ENCODE measurements around the gene POLR3G.

POLR3G gene

DNA sequence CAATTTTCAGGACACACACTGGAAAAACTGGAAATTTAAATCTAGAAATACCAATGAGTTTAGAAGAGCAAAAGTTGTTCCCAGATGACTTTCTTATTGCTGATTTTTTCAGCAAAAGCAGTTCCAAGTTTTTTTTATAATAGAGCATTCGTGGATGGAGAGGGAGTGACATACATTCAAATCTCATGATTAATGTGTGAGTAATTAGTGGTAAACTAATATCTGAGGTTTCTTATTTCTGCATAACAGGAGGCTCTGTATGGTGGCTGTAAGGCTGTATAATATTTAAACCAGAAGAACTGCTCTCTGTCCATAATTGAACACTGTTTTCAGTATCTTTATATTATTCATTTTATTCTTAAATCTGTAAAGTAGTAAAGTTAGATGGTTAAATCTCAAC lies 28.9 kb downstream of the POLR3G start:
- in situ Hi-C loops (cut with HindIII; ENCODE audit: low sequenced_read_pairs): no loop called here

DNA sequence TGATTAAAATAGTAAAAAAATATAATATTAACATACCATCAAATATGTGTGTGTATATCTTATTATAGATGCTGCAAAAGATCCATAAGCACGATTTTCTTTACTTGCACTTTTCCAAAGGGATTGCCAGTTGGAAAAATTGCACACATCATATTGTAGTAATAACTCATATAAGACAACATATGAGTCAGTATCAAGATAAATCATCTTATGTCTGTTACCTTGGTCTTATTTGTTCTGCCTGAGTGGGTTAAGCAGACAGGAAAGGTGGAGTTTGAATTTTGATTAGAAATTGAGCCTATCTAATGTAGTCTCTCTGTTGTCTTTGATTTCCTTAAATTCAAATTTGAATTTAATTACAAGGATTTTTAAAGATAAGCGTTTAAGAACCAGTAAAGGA lies 30.1 kb downstream of the POLR3G start:
- in situ Hi-C loops (cut with HindIII; ENCODE audit: low sequenced_read_pairs): no loop called here

DNA sequence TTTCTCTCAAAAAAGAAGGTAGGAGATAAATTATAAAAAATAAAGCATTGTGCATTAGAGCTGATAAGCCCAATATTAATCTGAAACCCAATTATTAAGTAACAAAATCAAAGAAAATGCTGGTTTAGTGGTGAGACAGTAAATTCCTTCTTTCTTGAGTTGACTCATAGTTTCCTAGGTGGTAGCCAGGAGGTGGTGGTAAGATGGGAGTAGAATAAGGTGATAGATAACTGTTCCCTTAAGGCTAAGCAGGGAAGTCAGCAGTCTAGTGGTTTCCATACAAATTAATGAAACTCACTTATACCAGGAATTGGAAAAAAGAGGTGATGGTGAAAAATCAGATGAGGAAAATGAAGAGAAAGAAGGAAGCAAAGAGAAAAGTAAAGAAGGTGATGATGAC lies 31.6 kb downstream of the POLR3G start:
- in situ Hi-C loops (cut with HindIII; ENCODE audit: low sequenced_read_pairs): no loop called here

DNA sequence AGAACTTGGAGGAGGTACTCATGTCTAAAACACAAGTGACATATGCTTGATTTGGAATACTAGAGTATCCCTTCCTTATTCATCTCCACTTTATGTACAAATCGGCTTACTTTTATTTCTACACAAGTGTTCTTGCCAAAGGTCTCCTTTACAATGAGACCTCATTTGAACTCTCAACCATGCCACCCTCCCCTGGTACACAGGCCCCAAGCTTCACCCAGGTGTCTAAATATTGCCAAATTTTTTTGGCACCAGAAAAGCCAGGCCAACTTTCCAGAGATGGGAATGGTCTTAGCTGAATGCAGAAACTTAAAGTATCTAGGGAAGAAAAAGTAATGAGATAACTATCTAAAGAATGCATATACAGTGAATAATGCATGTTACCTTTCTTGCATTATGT lies 35.8 kb downstream of the POLR3G start:
- in situ Hi-C loops (cut with HindIII; ENCODE audit: low sequenced_read_pairs): no loop called here

DNA sequence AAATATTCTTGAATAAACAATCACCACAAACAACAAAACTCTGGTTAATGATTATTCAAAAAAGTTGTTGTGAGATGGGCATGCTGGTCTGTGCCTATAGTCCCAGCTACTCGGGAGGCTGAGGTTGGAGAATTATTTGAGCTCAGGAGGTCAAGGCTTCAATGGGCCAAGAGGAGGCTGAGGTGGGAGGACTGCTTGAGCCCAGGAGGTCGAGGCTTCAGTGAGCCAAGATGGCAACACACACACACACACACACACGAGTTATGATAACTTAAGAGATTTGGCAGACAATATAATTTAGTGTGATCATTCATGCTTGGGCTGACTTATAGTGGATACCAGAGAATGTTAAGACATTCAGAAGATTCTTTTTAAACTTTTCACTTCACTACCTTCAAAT lies 39.9 kb downstream of the POLR3G start:
- in situ Hi-C loops (cut with HindIII; ENCODE audit: low sequenced_read_pairs): no loop called here

DNA sequence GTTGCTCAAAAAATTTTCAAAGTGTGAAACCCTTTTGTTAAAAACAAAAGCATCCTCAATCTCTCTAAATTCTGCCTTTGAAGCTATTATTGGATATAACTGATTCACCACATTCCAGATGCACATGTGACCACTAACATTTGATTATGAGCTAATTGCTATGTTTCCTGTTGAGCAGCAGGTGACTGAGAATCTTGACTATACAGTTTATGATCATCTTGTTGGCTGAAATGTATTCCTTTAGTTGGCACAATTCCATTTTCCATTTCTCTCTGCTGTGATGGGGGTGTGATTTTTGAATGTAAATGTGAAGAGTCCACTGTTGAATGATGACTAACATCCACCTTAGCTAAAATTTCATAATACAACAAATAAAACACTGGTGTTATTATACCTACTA lies 44.0 kb downstream of the POLR3G start:
- in situ Hi-C loops (cut with HindIII; ENCODE audit: low sequenced_read_pairs): no loop called here

DNA sequence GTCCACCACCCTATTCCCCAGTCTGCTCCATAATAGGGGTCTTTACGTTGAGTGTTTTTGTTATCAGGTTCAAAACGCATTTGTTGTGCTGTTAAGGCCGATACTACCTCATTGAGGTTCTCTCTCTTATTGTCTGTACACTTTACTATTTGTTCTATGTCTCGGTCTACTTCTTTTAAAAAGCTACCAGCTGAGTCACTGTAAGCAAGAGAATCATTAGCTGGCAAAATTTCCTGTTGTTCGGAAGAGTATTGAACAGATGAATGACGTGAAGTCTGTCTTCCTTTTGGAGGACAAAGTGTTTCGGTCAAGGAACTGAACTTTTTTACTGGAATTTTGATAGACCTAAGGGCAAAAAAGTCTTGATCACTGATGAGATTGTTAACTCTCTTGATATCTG lies 44.4 kb downstream of the POLR3G start:
- in situ Hi-C loops (cut with HindIII; ENCODE audit: low sequenced_read_pairs): no loop called here

DNA sequence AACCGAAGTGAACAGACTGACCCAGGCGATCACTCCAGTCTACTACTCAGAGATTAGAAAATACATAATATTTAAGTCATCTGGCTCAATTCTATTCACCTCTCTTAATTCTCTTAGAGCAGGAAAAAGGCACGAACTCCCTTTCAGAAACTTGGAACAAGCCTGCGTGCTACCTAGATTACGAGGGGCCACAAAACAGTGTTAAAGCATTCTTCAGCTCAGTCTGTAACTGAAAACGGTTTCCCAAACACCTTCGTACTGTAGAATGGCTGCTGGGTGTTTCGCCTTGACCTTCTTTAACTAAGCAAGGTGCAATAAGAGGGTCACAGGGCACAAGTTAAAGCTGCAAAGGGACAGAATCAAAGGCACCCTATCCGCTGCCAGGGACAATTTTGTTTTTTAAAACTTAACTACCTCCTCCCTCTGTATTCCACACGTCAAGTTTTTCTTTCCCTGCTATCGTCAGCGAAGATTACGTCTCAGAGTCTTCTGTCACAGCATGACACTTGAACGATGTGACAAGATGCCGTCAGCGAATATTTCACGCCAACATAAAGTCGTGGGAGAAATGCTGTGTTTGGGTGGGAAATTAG lies 54.0 kb downstream of the POLR3G start:
- in situ Hi-C loops (cut with HindIII; ENCODE audit: low sequenced_read_pairs): no loop called here

DNA sequence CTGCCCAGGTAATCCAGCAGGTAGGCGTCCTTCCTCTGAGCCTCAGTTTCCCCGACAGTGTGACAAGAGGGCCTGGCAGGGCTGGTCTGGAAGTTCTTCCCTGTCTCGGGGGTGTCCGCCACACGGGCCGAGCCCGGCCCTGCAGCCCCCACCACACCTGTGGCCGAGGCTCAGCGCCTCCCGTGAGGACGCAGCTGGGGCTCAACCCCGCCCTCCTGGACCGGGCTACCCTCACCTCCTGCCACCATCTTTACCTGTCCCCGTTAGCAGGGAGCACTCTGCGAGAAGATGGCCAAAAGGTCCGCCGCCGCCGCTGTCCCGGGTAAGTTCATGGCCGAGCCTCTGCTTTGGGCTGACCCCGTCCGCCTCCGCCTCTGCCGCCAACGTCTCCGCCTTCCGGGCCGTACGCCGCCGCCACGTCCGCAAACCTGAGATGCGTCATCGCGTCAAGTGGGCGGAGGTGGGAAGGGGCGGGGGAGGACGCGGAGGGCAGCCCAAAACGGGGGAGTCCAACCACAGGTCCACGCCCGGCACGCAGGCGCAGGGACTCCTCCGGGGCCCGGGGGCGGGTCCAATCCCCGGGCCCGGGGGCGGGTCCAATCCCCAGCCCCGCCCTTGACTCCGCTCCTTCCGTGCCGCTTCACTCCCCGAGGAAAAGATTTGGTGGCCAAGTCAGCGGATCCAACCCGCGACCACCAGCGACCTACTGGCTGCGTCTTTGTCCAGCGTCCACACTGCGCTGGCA lies 54.7 kb downstream of the POLR3G start, which contains the start of gene LYSMD3:
Gene LYSMD3 (minus strand): TSS at position 391 of the 745 bp plus-strand sequence. CDS start 4,295 bp downstream, outside the sequence.
- in situ Hi-C loops (cut with HindIII; ENCODE audit: low sequenced_read_pairs): no loop called here

DNA sequence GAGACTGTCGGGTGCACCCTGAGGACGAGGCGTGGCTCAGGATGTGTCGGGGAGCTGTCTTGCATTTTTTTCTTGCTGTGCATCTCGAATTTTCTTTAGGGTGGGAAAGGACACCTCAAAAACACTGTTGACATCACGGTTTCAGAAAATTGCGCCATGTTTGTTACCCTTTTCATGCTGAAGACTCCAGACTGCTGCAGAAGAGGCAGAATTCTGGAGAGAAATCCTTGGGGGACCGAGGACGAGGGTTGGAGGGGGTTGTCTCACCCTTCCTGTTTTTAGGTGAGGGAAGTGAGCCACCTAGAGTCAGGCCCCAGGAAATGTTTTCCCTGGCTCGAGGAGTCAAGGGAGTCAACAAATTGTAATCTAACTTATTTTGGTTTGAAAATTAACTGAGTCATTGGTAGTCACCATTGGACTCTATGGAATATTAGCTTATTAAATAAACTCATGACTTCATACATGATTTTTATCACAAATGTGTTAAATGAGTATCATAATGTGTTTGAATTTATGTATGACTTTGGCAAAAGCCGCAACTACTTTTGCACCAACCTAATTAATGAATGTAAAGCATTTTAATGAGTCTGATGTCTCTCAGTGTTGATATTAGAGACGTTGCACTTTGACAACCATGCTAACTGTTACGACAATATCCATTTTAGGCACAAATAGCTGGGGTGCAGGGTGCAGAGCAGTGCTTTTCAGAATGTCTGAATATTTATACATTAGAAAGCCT lies 55.4 kb downstream of the POLR3G start:
- in situ Hi-C loops (cut with HindIII; ENCODE audit: low sequenced_read_pairs): no loop called here

DNA sequence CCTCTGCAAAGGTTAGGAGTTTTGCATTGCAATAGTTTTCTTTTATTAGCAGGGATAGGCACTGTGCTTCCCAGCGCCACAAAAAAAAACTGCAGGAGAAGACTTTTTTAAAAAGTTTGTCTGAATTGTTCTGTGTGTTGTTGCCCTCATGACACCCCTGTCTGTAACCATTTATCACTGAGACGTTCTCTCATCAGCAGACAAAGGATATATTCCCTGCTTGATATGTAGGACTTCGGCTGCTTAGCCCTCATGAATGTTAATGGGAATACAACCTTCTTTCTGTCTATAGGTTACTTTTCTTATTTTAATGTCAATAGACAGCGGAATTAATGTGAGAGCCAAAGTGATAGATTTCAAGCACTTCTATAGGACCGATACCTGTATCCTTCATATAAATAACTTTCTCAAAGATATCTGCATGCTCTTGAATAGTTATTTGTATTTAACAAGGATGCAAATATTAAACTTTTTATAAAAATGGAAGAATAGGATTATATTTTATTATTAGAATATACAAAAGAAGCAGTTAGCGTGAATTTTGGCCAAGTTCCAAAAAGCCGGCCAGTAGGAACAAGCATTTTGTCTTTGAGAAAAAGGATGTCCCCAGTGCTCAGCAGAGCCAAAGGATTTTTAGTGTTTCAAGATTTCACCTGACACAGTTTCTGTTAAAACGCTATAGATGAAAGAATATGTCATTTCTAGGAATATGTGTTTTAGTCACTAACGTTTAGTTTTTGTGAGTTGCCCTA lies 56.2 kb downstream of the POLR3G start:
- in situ Hi-C loops (cut with HindIII; ENCODE audit: low sequenced_read_pairs): no loop called here

DNA sequence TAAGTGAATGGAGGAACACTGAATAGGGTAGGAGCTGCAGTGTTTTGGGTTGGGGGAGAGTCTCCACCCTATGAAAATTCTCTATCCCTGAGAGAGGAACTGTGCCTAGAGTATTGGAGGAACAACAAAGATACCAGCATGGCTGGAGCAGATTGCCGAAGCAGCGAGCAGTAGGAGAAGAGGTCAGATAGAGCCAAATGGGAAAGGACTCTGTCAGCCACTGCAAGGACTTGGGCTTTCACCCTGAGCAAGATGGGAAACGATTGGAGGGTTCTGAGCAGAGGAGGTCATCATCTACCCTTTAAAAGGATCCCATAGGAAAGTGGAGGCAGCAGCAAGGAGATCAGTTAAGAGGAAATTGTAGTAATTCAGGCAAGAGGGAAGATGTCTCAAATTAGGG lies 59.1 kb downstream of the POLR3G start:
- in situ Hi-C loops (cut with HindIII; ENCODE audit: low sequenced_read_pairs): no loop called here

DNA sequence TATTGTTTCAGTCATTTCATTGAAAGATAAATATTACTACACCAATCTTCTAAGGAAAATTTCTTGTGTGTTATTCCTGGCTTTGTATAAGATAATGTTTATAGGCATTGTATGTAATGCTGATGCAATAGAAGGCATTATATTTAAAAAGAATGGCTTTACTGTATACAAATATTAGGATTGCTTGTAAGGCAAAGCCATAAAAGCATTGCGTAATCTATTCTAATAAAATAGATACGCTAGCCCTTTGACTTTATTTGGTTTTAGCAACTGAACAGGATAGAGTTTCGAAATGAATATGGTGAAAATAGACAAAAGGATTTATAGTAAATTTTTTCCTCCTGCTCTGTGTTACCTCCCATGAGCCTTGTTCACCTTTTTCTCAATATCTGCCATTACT lies 60.3 kb downstream of the POLR3G start:
- in situ Hi-C loops (cut with HindIII; ENCODE audit: low sequenced_read_pairs): no loop called here

DNA sequence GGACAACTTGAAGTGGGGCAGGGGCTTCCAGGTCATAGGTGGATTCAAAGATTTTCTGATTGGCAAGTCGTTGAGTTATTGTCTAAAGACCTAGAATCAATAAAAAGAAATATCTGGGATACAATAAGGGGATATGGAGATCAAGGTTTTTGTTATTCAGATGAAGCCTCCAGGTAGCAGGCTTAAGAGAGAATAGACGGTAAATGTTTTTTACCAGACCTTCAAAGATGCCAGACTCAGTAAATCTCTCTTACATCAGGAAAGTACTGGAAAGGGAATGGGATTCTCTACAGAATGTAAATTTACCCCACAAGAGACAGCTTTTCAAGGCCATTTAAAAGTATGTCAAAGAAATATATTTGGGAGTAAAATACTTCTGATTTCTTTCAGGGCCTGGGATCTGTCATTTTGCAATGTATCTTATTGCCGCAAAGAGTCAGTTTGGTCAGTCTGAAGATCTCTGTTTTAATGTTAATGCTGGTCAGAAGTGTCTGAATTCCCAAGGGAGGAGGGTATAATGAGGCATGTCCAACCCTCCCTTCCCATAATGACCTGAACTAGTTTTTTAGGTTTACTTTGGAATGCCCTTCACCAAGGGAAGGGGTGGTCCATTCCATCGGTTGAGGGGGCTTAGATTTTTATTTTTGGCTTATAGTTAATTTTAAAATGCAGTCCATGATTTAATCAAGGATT lies 68.3 kb downstream of the POLR3G start:
- in situ Hi-C loops (cut with HindIII; ENCODE audit: low sequenced_read_pairs): no loop called here

DNA sequence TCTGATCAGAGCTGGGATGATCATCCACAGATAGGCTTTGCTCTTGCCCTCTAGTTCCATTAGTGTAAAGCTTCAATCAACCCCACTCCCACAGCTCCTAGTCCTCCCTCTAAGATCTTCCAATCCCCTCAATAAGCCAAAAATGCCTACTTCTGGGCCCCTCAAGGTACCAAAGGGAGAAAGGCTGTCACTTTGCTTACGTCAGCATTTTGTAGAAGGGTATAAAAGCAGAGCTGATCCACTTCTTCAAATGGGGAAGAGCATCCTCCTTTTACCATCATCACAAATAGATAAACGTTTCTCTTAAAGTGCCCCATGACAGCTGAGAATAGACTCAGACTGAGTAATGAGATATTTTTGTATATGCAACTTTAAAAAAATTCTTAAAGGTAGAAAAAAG lies 70.8 kb downstream of the POLR3G start:
- in situ Hi-C loops (cut with HindIII; ENCODE audit: low sequenced_read_pairs): no loop called here

DNA sequence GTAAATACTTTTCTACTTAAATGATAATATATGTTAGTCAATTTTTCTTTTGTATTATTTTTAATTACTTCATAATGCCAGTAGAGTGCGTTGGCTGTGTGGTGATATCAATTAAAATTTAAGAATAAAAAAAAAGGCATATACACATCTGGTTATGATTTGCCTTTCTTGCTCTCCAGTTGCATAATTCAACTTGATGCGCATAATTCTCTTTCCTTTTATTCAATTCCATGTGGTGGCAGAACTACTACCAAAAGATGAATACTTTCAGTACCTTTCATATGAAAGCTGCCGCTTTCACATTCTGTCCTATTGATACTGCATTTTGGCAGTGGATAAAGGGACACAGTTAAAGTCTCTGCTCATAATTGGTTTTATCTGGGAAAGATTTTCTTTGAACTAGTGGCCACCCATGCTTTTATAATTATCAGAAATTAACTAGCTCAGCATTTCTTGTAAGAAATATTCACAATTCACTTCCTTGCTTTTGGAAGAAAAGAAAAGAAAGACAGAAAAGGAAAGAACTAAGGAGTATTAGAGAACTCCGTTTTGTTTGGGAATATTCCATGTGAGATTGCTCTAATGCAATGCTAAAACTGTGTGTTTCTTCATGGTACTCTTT lies 71.7 kb downstream of the POLR3G start:
- in situ Hi-C loops (cut with HindIII; ENCODE audit: low sequenced_read_pairs): no loop called here

DNA sequence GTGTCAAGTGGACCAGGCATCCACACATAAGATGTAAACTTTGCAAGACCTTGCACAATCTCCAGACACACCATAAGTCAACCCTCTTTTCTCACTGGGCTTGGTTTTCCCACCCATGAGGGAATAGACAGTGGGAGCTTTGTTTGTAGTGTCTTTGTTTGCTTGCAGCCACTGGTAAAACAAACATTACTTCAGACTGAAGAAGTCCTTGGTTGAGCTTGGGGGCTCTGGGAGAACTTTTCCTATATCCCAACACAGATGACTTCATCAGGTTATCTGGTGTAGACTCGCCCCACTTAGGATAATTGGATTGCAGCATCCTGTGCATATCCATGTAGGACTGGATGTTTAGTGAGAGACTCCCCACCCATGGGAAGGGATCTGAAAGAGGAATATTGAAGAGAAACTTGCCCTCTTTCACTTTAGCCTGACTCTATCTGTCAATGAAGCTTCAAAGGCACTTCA lies 72.4 kb downstream of the POLR3G start:
- in situ Hi-C loops (cut with HindIII; ENCODE audit: low sequenced_read_pairs): no loop called here

DNA sequence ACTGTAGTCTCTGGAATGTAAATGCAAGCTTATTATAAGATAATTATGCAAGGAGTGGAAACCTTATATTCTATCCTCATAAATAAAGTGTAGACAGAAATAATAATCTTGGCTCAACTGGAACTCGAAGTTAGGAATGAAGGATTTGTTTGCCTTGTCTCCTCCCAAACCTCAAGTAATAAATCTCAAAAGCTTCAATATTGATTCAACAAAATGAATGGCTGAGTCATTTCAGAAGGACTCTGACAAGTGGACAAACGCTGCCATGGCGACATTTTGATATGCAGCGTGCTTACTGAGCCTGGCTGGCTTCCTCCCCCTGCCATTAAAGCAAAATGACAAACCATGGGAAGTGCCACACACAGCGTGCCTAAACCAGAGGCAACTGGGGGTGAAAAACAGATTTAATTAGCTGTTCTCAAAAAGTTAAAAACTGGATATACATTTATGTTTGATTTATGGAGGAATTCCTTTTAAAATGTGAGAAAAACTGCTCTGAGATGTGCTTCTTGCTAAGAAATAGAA lies 73.5 kb downstream of the POLR3G start:
- in situ Hi-C loops (cut with HindIII; ENCODE audit: low sequenced_read_pairs): no loop called here

DNA sequence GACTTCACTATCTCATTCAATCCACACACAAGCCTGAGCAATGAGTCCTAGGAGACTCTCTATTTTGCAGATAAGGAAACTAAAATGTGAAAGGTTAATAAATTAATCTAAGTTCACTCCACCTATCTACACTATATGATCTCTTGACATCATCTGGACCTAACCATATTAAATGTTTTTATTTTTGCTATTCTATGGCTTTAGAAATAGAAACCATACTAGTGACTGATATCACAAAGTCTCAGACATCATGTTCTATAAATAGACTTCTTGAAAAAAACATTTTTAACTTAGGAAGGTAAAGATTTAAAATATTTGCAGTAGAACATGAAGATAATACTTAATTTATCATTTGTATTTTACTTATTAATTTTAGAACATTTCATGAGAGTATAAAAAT lies 74.6 kb downstream of the POLR3G start:
- in situ Hi-C loops (cut with HindIII; ENCODE audit: low sequenced_read_pairs): no loop called here

DNA sequence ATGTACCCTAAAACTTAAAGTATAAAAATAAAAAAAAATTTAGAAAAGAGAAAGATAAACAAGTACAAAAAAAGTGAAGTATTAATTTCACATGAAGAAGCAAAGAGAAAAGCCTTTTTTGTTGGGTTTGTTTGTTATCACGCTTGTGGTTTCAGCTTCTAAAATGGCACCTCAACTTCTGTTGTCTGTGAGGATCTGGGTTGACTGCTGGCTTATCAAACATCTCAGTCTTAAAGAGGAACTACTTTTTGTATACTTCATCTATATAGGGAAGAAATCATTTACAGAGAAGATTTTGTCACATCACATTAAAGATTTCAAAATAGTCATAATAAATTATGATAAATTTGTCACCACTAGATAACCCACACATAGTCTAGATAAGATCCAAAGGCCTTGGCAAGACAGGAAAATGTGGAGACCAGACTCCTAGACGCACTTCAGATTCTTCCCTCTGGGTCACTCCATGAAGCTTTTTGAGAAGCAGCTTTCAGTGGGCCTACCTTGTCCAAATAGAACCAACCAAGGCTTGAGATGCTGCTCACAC lies 75.1 kb downstream of the POLR3G start:
- in situ Hi-C loops (cut with HindIII; ENCODE audit: low sequenced_read_pairs): no loop called here

All from endothelial cell of hepatic sinusoid (primary cell).